HG02973 (cell line): ENCODE results near the gene TRMT11.
"Not testable (repeated sequence)": the region's sequence is repeated elsewhere in the genome, so short reads cannot be mapped to it uniquely, and the experiment has no call there.

ENCODE experiments used
- ATAC-seq: cut with Tn5 transposase; IDR thresholded peaks from one replicate; pipeline ENCODE4 v1.9.1; 2021; ENCODE audit warnings: moderate library complexity; ENCODE audit not compliant: unreplicated experiment

TRMT11 gene

GRCh38 chr6:125956506-125957390 lies 29.6 kb upstream of the TRMT11 start, which contains the start of gene HINT3:
Gene HINT3, plus strand, starts transcription at chr6:125956770. Its CDS starts 208 bp downstream, at chr6:125956978.
- ATAC-seq: peak; percentile 93

GRCh38 chr6:125957391-125957693 lies 29.0 kb upstream of the TRMT11 start:
- no peak for ATAC-seq

- no peak for ATAC-seq
Observed at GRCh38 chr6:125957845-125958244, 28.5 kb upstream of the TRMT11 start.

GRCh38 chr6:125959041-125959440 lies 27.3 kb upstream of the TRMT11 start:
- no peak for ATAC-seq

- ATAC-seq: no peak
Observed at GRCh38 chr6:125961117-125961516, 25.2 kb upstream of the TRMT11 start.

- no peak for ATAC-seq
Observed at GRCh38 chr6:125962900-125963497, 23.3 kb upstream of the TRMT11 start.

GRCh38 chr6:125963817-125964216 lies 22.5 kb upstream of the TRMT11 start:
- no peak for ATAC-seq

GRCh38 chr6:125966569-125966968 lies 19.8 kb upstream of the TRMT11 start:
- ATAC-seq: no peak

- no peak for ATAC-seq
Observed at GRCh38 chr6:125968493-125968892, 17.8 kb upstream of the TRMT11 start.

GRCh38 chr6:125970760-125971159 lies 15.6 kb upstream of the TRMT11 start:
- no peak for ATAC-seq

GRCh38 chr6:125972478-125972877 lies 13.9 kb upstream of the TRMT11 start:
- not testable (repeated sequence) for ATAC-seq

GRCh38 chr6:125974214-125974866 lies 12.0 kb upstream of the TRMT11 start:
- peak; percentile 85 for ATAC-seq

- no peak for ATAC-seq
Observed at GRCh38 chr6:125979101-125979500, 7.2 kb upstream of the TRMT11 start.

GRCh38 chr6:125981571-125982185 lies 4.7 kb upstream of the TRMT11 start:
- no peak for ATAC-seq

GRCh38 chr6:125983246-125983945 lies 2.9 kb upstream of the TRMT11 start:
- ATAC-seq: no peak

GRCh38 chr6:125984311-125984710 lies 2.0 kb upstream of the TRMT11 start:
- no peak for ATAC-seq

- ATAC-seq: no peak
Observed at GRCh38 chr6:125985522-125985921, 818 bp upstream of the TRMT11 start.

GRCh38 chr6:125985979-125986300 lies 400 bp upstream of the TRMT11 start:
- no peak for ATAC-seq

- peak; percentile 46 for ATAC-seq
Observed at GRCh38 chr6:125987026-125987617, 782 bp downstream of the TRMT11 start.

GRCh38 chr6:125988280-125988679 lies 1.9 kb downstream of the TRMT11 start:
- ATAC-seq: no peak

GRCh38 chr6:125989631-125990030 lies 3.3 kb downstream of the TRMT11 start:
- ATAC-seq: no peak
